GM23338 (cell line): ENCODE results near the gene RNF141.

ENCODE experiments used
- CREB1 ChIP-seq: fragments of 250-450 bp; sonication (Bioruptor Pico); IDR thresholded peaks from 2 replicates; pipeline ENCODE4 v1.5.0; 2020; ENCODE audit warnings: low read depth, mild to moderate bottlenecking, moderate library complexity
- EZH2 ChIP-seq: fragments of 200-600 bp; sonication (generic); IDR thresholded peaks from one replicate; pipeline ENCODE4 v1.8.0; 2017; ENCODE audit warnings: antibody characterized with exemption, mild to moderate bottlenecking, low read depth; ENCODE audit not compliant: unreplicated experiment
- EZH2phosphoT487 ChIP-seq: fragments of 200-600 bp; sonication (generic); IDR thresholded peaks from one replicate; pipeline ENCODE4 v1.8.1; 2018; ENCODE audit warnings: antibody characterized with exemption; ENCODE audit not compliant: unreplicated experiment
- JUNB ChIP-seq: IDR thresholded peaks from one replicate; pipeline ENCODE4 v1.6.1; 2016; ENCODE audit warnings: antibody characterized with exemption; ENCODE audit not compliant: unreplicated experiment
- POLR2AphosphoS5 ChIP-seq: IDR thresholded peaks from 2 replicates; pipeline ENCODE4 v1.6.1; 2016; ENCODE audit warnings: antibody characterized with exemption, low read depth
- TF ChIP-seq, protein P1 (sequence below), 2 experiments: fragments of 200-600 bp in 1 of 2; sonication (generic) in 1 of 2; conservative IDR thresholded peaks; 2 replicates each; pipeline versions ENCODE4 v1.5.1 to v1.6.1; 2016 to 2017; ENCODE audit warnings: antibody characterized with exemption in 2 of 2, low read depth in 2 of 2, mild to moderate bottlenecking in 2 of 2, moderate library complexity in 1 of 2
- TF ChIP-seq, protein P2 (sequence below): IDR thresholded peaks from one replicate; pipeline ENCODE4 v1.6.1; 2018; ENCODE audit warnings: antibody characterized with exemption; ENCODE audit not compliant: unreplicated experiment
- TF ChIP-seq, protein P3 (sequence below): fragments of 250-450 bp; sonication (Bioruptor Pico); IDR thresholded peaks from 2 replicates; pipeline ENCODE4 v1.5.0; 2020; ENCODE audit warnings: mild to moderate bottlenecking, moderate library complexity
- TF ChIP-seq, protein P4 (sequence below): IDR thresholded peaks from 2 replicates; pipeline ENCODE4 v1.6.1; 2016; ENCODE audit warnings: antibody characterized with exemption

DNA sequence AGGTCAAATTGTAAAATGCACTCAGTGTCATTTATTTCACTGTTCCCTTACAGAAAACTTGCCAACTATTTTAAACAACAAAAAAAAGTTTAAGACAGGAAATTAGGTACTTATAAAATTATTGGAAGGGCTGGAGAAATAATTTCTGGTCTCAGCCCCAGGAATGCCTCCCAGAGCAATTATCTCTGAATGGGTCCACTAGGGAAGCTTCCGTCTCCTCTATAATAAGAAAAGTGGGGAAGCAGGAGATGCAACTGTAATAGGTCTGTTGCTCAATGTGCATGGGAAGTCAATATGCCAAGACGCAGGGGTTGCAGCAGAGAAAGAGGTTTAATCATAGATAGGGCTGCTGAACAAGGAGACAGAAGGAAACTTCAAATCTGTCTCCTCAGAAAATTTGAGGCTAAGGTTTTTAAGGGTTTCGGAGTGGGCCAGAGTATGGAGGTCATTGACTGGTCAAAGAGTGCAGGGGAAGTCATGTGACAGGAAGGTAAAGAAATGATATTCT is 10.9 kb upstream of the RNF141 start:
- TF ChIP-seq, protein P1, sequence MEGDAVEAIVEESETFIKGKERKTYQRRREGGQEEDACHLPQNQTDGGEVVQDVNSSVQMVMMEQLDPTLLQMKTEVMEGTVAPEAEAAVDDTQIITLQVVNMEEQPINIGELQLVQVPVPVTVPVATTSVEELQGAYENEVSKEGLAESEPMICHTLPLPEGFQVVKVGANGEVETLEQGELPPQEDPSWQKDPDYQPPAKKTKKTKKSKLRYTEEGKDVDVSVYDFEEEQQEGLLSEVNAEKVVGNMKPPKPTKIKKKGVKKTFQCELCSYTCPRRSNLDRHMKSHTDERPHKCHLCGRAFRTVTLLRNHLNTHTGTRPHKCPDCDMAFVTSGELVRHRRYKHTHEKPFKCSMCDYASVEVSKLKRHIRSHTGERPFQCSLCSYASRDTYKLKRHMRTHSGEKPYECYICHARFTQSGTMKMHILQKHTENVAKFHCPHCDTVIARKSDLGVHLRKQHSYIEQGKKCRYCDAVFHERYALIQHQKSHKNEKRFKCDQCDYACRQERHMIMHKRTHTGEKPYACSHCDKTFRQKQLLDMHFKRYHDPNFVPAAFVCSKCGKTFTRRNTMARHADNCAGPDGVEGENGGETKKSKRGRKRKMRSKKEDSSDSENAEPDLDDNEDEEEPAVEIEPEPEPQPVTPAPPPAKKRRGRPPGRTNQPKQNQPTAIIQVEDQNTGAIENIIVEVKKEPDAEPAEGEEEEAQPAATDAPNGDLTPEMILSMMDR (conservative IDR thresholded peaks at IDR 0.05; ENCODE audit: low read depth in 2 of 2) = no peak
- TF ChIP-seq CREB1 (no peak), JUNB (no peak), POLR2AphosphoS5 (no peak), EZH2phosphoT487 (no peak), EZH2 (no peak)
- TF ChIP-seq, protein P2, sequence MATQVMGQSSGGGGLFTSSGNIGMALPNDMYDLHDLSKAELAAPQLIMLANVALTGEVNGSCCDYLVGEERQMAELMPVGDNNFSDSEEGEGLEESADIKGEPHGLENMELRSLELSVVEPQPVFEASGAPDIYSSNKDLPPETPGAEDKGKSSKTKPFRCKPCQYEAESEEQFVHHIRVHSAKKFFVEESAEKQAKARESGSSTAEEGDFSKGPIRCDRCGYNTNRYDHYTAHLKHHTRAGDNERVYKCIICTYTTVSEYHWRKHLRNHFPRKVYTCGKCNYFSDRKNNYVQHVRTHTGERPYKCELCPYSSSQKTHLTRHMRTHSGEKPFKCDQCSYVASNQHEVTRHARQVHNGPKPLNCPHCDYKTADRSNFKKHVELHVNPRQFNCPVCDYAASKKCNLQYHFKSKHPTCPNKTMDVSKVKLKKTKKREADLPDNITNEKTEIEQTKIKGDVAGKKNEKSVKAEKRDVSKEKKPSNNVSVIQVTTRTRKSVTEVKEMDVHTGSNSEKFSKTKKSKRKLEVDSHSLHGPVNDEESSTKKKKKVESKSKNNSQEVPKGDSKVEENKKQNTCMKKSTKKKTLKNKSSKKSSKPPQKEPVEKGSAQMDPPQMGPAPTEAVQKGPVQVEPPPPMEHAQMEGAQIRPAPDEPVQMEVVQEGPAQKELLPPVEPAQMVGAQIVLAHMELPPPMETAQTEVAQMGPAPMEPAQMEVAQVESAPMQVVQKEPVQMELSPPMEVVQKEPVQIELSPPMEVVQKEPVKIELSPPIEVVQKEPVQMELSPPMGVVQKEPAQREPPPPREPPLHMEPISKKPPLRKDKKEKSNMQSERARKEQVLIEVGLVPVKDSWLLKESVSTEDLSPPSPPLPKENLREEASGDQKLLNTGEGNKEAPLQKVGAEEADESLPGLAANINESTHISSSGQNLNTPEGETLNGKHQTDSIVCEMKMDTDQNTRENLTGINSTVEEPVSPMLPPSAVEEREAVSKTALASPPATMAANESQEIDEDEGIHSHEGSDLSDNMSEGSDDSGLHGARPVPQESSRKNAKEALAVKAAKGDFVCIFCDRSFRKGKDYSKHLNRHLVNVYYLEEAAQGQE = no peak
- TF ChIP-seq, protein P3, sequence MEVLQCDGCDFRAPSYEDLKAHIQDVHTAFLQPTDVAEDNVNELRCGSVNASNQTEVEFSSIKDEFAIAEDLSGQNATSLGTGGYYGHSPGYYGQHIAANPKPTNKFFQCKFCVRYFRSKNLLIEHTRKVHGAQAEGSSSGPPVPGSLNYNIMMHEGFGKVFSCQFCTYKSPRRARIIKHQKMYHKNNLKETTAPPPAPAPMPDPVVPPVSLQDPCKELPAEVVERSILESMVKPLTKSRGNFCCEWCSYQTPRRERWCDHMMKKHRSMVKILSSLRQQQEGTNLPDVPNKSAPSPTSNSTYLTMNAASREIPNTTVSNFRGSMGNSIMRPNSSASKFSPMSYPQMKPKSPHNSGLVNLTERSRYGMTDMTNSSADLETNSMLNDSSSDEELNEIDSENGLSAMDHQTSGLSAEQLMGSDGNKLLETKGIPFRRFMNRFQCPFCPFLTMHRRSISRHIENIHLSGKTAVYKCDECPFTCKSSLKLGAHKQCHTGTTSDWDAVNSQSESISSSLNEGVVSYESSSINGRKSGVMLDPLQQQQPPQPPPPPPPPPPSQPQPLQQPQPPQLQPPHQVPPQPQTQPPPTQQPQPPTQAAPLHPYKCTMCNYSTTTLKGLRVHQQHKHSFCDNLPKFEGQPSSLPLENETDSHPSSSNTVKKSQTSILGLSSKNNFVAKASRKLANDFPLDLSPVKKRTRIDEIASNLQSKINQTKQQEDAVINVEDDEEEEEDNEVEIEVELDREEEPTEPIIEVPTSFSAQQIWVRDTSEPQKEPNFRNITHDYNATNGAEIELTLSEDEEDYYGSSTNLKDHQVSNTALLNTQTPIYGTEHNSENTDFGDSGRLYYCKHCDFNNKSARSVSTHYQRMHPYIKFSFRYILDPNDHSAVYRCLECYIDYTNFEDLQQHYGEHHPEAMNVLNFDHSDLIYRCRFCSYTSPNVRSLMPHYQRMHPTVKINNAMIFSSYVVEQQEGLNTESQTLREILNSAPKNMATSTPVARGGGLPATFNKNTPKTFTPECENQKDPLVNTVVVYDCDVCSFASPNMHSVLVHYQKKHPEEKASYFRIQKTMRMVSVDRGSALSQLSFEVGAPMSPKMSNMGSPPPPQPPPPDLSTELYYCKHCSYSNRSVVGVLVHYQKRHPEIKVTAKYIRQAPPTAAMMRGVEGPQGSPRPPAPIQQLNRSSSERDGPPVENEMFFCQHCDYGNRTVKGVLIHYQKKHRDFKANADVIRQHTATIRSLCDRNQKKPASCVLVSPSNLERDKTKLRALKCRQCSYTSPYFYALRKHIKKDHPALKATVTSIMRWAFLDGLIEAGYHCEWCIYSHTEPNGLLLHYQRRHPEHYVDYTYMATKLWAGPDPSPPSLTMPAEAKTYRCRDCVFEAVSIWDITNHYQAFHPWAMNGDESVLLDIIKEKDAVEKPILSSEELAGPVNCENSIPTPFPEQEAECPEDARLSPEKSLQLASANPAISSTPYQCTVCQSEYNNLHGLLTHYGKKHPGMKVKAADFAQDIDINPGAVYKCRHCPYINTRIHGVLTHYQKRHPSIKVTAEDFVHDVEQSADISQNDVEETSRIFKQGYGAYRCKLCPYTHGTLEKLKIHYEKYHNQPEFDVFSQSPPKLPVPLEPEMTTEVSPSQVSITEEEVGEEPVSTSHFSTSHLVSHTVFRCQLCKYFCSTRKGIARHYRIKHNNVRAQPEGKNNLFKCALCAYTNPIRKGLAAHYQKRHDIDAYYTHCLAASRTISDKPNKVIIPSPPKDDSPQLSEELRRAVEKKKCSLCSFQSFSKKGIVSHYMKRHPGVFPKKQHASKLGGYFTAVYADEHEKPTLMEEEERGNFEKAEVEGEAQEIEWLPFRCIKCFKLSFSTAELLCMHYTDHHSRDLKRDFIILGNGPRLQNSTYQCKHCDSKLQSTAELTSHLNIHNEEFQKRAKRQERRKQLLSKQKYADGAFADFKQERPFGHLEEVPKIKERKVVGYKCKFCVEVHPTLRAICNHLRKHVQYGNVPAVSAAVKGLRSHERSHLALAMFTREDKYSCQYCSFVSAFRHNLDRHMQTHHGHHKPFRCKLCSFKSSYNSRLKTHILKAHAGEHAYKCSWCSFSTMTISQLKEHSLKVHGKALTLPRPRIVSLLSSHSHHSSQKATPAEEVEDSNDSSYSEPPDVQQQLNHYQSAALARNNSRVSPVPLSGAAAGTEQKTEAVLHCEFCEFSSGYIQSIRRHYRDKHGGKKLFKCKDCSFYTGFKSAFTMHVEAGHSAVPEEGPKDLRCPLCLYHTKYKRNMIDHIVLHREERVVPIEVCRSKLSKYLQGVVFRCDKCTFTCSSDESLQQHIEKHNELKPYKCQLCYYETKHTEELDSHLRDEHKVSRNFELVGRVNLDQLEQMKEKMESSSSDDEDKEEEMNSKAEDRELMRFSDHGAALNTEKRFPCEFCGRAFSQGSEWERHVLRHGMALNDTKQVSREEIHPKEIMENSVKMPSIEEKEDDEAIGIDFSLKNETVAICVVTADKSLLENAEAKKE (CRISPR knock-in tag) = no peak
- TF ChIP-seq, protein P4, sequence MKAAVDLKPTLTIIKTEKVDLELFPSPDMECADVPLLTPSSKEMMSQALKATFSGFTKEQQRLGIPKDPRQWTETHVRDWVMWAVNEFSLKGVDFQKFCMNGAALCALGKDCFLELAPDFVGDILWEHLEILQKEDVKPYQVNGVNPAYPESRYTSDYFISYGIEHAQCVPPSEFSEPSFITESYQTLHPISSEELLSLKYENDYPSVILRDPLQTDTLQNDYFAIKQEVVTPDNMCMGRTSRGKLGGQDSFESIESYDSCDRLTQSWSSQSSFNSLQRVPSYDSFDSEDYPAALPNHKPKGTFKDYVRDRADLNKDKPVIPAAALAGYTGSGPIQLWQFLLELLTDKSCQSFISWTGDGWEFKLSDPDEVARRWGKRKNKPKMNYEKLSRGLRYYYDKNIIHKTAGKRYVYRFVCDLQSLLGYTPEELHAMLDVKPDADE = no peak
